GM21619 (cell line): Measurements from ENCODE around the gene PRELID1.

ENCODE experiments used
- ATAC-seq: cut with Tn5 transposase; IDR thresholded peaks from one replicate; pipeline ENCODE4 v1.9.1; 2021; ENCODE audit not compliant: unreplicated experiment

PRELID1 gene

GRCh38 chr5:177312649-177313181, 9.1 kb downstream of the PRELID1 start:
- peak; percentile 28 for ATAC-seq

DNA sequence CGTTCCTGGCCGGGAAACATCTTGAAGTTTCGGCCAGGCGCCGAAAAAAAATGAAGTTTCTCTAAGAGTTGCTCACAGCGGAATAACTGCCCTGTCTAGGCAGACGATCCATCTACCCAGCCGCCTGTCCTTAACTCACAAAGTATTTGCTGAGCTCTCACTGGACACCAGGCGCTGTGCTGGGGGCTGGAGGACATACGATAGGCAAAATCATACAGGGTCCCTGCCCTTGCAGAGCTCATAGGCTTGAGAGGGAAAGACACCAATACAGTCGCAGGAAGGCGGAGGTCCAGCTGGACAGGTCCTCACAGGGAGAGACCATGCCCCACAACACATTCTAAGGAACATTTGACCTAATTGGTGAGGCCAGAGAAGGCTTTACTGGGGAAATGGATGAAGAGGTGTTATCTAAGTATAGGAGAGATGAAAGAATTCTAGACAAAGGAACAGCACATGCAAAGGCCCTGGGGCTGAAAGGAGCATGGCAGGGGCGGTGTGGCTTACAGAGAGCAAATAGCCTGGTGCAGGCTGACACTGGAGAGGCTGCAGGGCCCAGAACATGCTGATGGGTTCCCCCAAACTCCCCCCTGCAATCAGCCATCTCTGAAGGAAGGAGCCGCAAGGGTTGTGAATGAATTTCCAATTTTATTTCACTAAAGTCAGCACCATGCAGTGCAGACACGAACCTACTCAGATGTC, 10.1 kb downstream of the PRELID1 start:
- no peak for ATAC-seq

DNA sequence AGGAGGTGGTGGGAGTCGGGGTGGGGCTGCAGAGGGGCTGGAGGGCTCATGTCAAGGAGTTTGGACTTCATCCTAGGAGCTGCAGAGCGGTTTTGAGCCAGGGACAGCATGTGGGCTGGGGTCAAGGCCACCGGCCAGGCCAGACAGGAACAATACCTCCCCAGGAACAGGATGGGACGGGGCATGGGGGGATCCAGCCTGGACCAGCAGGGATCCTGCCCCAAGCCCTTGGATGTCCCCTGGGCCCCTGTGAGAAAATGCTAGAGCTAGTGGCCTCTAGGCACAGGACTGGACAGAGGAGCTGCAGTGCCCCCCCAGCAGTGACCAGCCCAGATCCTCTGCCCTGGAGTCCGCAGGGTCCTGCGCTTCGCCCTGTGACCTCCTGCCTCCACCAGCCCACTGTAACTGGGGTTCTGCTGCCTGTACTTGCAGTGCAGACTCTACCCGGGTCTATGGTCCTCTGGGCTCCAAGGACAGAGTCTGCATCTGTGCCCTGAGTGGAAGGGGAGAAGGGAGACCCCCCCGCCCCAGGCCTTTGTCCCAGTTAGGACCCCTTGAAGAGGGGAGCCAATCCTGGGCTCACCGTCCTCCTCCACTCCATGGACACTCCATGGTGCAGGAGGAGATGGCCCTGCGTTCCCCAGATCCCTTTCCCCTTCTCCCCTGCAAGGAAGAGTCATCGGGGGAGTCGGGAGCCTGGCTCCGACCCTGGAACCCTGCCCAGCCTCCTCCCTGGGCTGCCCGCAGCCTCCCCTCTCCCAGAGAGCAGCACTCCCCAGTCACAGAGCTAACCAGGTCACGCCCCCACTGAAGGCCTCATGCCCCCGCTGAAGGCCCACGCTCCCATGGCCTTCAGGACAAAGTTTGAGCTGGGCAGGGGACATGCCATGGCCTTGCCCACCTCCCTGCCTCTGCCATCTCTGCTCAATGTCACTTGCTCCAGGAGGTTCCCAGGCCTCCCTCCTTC, 11.1 kb downstream of the PRELID1 start:
- no peak for ATAC-seq

- no peak for ATAC-seq
These were observed 11.8 kb downstream of the PRELID1 start for GRCh38 chr5:177315411-177315810.

DNA sequence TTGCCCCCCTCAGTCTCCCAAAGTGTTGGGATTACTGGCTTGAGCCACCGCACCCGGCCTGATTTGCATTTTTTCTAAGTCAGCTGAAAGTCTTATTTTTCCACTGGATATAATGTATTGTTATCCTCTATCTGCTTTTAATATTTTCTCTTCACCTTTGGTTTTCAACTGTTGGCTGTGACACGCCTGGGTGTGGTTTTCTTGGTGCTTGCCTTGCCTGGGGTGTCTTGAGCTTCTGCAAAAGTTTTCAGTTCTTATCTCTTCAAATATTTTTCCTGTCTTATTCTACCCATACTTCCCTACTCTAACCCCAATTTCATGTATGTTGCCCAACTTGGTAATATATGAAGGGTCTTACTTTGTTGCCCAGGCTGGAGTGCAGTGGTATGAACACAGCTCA, 12.4 kb downstream of the PRELID1 start:
- no peak for ATAC-seq

- ATAC-seq = no peak
These were observed 14.4 kb downstream of the PRELID1 start for GRCh38 chr5:177317959-177318377.

DNA sequence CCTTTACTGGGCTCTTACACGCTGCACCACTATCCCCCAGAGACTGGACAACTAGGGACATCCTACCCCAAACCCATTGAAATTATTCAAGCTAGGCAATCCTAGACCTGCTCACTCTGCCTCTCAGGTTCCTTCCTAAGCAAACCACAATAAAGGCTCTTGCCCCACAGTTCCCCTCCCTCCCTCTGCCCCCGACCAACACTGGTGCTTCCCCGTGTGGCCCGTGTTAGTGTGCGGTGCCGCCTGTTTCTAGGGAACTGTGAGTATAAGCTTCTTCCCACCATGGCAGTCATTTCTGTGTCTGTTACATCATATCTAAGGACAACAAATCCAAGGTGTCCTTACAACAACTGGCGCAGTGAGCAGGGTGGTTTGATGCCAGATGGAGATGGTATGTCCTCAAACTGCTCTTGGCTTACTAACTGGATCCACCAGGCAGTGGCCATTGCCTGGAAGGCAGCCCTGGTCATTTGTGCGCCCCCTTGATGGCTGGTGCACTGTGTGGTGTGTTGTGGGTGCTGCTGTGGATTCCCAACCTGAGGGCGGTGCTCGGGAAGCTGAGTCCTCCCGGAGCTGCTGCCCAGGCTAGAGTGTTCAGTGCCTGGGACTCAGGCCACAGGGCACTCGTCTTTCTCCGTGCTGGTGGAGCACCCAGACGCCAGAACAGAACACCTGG, 16.5 kb downstream of the PRELID1 start:
- ATAC-seq = no peak

GRCh38 chr5:177320879-177321278, 17.3 kb downstream of the PRELID1 start:
- ATAC-seq = no peak

GRCh38 chr5:177325868-177326381, 22.3 kb downstream of the PRELID1 start:
- no peak for ATAC-seq

GRCh38 chr5:177327539-177328522, 24.2 kb downstream of the PRELID1 start:
- no peak for ATAC-seq

GRCh38 chr5:177328545-177329231, 25.1 kb downstream of the PRELID1 start:
- no peak for ATAC-seq

DNA sequence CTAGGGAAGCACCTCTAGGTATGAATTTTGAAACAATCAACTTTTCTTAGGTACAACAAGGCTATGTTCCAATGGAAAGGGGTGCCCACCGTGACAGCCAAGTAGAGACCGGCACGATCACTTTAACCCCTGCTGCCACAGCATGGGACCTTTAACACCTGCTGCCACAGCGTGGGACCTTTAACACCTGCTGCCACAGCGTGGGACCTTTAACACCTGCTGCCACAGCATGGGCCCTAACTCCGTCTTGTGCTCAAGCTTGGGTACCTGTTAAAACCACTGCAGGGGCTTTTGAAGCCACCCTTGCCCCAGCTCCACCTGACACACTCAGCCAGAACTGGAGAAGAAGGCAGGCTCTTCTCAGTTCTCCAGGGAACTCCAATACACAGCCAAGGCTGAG, 26.3 kb downstream of the PRELID1 start:
- ATAC-seq = no peak

DNA sequence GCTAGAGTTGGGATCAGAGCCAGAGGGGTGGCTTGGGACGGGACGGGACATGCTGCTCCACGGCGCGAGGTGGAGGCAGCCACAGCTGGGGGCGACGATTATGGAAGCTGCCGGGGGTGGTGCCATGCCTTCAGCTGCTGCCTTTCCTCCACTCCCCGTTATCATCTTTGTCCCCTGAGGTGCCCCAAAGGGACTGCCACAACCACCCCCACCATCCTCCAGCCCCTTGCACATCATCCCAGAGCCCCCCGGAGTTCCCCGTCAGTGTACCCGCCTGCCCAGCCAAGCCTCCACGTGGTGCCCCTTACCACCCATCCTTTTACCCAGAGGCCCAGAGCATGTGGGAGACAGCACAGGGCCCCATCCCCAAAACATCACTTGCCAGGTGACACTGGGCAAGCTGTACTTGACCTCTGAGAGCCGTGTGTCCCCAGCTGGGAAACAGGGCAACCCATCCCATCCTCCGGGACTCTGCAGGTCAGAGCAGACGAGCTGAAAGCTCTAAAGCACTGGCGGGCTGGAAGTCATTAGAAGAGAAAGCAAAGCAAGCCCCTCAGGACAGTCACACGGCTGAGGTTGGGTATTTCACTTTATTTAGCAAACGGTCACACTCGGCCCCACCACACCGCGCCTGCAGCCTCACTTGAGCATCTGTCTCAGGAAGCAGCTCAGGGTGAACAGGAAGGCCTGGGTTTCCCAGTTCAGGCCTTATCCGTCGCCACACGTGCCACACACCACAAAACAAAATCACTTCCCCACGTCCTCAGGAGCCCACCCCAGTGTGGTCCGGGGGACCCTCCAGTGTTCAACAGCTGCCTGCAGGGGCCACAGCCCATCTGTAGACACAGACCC, 27.6 kb downstream of the PRELID1 start:
- no peak for ATAC-seq

DNA sequence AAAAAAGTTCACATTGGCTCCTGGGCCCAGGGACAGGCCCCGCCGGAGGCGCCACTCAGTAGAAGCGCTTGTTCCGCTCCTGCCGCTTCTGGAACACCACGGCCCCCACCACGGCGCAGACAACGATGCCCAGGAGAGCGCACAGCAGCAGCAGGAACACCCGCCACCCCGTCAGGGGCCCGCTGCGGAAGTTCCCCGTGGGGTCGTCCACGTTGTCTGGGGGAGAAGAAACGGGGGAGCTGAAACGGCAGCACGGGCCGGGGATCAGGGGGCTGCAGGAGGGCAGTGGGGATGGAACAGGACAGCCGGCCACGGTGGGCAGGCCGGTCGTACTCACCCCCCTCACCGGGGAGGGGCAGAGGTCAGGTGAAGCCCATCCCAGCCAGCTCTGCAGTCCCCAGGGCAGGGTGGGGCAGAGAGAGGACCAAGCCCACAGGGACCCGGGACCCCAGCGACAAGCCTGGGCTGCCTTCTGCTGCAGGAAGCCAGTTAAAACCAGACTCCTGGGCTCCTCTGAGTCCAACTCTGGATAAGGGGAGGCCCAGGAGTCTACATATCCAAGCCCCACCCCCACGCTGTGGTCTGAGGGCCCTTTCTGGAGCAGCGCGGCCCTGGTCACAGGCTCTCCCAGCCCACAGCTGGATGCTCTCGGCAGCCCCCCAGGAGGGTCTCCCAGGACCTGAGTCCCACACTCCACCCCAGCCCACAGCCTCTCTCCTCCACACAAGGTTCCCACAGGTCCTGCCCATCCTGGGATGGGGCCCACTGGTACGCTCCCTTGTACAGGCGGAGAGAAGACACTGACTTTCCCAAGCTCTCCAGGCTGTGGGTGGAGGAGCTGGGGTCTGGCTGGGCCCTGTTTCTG, 28.7 kb downstream of the PRELID1 start:
- no peak for ATAC-seq

DNA sequence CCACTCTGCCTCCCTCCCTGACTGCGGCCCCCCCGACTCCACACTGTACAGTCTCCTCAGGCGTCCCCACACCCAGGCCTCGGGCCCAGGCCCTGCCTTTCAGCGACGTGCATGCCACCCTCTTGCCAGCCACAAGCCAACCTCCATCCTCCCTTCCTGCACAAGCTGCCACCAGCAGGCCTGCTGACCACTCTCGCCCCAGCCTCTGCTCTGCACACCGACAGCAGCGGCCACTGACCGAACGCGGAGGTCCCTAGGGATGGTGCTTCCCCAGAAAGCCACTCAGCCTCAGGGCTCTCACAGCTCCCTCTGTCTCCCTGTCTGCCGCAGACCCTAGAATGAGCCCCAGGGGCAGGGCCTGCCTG, 29.3 kb downstream of the PRELID1 start:
- ATAC-seq = no peak

DNA sequence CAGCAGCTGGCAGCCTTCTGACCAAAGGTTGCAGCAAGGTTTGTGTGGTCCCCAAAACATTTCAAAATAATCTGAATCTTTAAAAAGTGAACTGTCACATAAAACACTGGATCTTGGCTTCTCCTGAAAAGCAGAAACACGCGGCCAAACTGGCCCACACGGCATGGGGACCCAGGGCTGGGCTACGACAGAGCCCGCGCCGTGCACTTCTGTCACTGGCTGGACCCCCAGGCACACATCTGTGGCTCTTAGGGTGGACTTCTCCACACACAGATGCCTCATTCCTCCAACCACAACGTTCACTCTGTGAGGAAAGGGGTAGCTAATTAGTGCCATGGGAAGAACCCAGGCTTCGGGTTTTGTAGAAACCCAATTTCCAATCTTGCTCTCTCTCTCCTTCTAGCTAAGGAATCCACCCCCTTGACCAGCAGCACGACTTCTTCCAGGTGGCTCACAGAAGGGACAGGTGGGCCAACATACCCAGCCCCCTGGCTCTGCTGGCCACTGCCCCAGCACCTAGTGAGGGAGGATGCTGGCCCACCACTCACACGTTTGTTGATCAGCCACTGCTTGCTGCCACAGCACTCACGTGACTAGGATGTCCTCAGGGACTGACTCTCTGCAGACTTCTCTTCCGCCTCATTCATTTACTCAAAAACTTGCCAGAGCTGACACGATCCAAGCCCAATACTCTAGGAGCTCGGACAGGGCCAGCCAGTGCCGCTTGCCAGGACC, 30.0 kb downstream of the PRELID1 start:
- no peak for ATAC-seq

DNA sequence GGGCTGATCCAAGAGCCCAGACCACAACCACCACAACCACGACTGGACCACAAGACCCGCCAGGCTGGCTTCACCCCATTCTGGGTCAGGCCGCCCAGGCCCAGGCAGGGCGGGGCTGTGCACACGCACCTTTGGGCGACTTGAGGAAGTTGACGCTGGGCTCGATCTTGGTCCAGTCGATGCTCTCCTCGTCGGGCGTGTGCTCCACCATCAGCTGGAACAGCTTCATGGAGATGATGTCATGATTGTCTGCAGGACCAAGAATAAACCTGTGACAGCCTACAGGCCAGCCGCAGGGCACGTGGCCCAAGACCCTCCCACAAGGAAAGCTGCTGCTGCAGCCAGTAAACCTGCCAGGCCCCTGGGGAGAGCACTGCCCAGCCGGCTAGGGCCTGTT, 30.6 kb downstream of the PRELID1 start:
- no peak for ATAC-seq
